ENCODE data around the gene AGPAT3. TPM values are rescaled to one million over a fixed set of nuclear protein-coding genes. Genes with fewer than 3 reads are reported as not detected.

The AGPAT3 gene
- polyA plus RNA-seq, 2 donors = 15.3 to 18.6 TPM

DNA sequence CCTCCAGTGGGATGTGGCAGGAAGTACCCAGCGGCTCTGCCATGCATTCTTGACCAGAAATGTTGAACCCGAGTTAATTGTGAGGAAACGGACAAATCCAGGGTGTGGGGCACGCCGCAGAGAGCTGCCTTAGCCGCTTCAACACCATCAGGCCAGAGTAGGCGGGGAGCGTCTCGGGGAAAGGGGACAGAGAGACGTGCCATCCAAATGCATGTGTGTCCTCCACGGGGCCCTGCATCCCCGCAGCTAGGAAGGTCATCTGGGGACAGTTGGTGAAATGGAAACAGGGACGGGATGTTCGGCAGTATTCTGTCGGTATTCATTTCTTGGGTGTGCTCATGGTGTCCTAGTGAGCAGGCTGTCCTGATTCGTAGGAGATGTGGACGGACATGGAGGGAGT lies 88.0 kb downstream of the AGPAT3 start:
- H3K36me3 ChIP-seq (ENCODE audit: control insufficient read depth in 2 of 2, insufficient read depth in 2 of 2, low read length in 1 of 2) = peaks cover 0 to 14% of the 10 kb centered on the region in 2 donors
- 88 to 90% methylated on average over 17 of the region's 17 CpGs for WGBS, 2 donors
- H3K4me1 ChIP-seq (ENCODE audit: control insufficient read depth in 2 of 2, insufficient read depth in 2 of 2, low read length in 1 of 2) = peaks cover 2 to 3% of the 10 kb centered on the region in 2 donors
- no peak overlapping the region for H3K27ac ChIP-seq (ENCODE audit: low read depth in 2 of 2, low read length in 1 of 2)
- H3K27me3 ChIP-seq (ENCODE audit: control insufficient read depth in 1 of 2, insufficient read depth in 2 of 2, low read length in 2 of 2) = no peaks in the 10 kb centered on the region
- H3K9me3 ChIP-seq (ENCODE audit: control insufficient read depth in 2 of 2, insufficient read depth in 1 of 2, low read depth in 1 of 2, low read length in 1 of 2) = peaks cover 0 to 4% of the 10 kb centered on the region in 2 donors
- H3K4me3 ChIP-seq (ENCODE audit: low read depth in 1 of 2, low read length in 2 of 2) = no peak overlapping the region

DNA sequence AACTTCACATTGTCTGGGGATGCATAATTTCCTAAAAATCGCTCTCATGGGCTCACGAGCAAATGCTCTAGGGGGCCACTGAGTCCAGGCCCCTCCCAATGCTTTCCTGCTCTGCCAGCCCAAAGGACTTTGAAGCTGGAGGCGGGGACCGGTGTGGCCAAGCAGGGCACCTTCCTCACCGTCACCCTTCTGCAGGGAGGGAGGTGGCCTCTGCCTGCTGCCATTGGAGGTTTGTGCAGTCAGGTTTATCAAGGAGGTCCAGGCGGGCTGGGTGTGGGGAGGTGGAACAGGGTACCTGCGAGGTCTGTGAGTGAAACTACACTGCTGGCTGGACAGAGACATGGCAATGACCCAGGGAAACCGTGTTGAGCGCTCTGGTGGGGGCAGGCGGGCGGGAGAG lies 89.0 kb downstream of the AGPAT3 start:
- no peaks in the 10 kb centered on the region for H3K27me3 ChIP-seq (ENCODE audit: control insufficient read depth in 1 of 2, insufficient read depth in 2 of 2, low read length in 2 of 2)
- peaks cover 0 to 4% of the 10 kb centered on the region in 2 donors for H3K9me3 ChIP-seq (ENCODE audit: control insufficient read depth in 2 of 2, insufficient read depth in 1 of 2, low read depth in 1 of 2, low read length in 1 of 2)
- WGBS, 2 donors = 86 to 90% methylated on average over 11 of the region's 11 CpGs
- H3K27ac ChIP-seq (ENCODE audit: low read depth in 2 of 2, low read length in 1 of 2) = no peak overlapping the region
- H3K4me1 ChIP-seq (ENCODE audit: control insufficient read depth in 2 of 2, insufficient read depth in 2 of 2, low read length in 1 of 2) = peaks cover 2 to 3% of the 10 kb centered on the region in 2 donors
- H3K36me3 ChIP-seq (ENCODE audit: control insufficient read depth in 2 of 2, insufficient read depth in 2 of 2, low read length in 1 of 2) = peaks cover 0 to 14% of the 10 kb centered on the region in 2 donors
- no peak overlapping the region for H3K4me3 ChIP-seq (ENCODE audit: low read depth in 1 of 2, low read length in 2 of 2)

DNA sequence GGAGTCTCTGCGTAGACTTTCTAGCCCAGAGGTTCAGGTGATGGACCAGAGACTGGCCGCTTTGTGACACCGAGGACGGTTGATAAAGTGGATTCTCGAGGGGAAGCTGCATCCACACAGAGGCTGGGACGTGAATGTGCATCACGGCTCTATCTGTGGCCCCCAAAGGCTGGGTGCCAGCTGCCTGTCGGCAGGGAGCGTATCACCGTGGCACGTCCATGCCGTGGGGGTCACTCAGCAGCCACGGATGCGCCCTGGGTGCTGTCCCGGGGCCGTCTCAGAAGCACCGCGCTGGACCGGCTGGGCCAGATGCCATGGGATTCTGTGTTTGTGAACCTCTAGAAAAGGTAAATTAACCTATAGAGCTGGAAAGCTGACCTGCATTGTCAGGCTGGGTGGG lies 89.9 kb downstream of the AGPAT3 start:
- Histone ChIP-seq H3K9me3 (ENCODE audit: control insufficient read depth in 2 of 2, insufficient read depth in 1 of 2, low read depth in 1 of 2, low read length in 1 of 2) (no peaks in the 10 kb centered on the region), H3K36me3 (ENCODE audit: control insufficient read depth in 2 of 2, insufficient read depth in 2 of 2, low read length in 1 of 2) (peaks cover 0 to 20% of the 10 kb centered on the region in 2 donors), H3K4me1 (ENCODE audit: control insufficient read depth in 2 of 2, insufficient read depth in 2 of 2, low read length in 1 of 2) (peaks cover 3 to 5% of the 10 kb centered on the region in 2 donors), H3K4me3 (ENCODE audit: low read depth in 1 of 2, low read length in 2 of 2) (no peak overlapping the region), H3K27me3 (ENCODE audit: control insufficient read depth in 1 of 2, insufficient read depth in 2 of 2, low read length in 2 of 2) (no peaks in the 10 kb centered on the region), H3K27ac (ENCODE audit: low read depth in 2 of 2, low read length in 1 of 2) (no peak overlapping the region)
- 93 to 95% methylated on average over 19 of the region's 19 CpGs for WGBS, 2 donors

DNA sequence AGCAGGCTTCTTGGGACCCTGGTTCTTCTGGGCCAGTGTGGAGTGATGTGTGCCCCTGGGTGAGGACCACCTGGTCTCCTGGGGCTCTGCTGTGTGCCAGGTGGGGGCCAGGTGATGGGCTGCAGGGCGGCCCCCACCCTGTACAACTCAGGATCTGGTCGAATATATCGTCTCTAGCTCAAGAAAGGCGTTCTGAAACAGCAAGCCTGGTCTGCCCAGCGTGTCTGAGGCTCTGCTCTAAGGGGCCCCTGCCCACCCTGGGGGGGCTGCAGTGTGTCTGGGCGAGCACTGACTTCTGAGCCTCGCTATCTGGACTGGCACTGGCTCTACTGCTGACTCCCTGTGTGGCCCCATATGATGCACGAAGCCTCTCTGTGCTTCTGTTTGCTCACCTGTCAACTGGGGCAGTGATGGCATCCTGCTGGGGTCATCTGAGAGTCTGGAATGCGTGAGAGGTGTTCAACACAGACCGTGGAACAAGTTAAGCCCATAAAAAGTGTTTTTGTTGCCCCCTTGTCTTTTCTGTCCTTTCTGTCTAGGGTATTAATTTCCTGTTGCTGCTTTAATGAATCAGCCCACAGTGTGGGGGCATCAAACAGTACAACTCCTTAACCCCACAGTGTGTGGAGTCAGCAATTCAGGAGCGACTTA lies 91.1 kb downstream of the AGPAT3 start:
- Histone ChIP-seq H3K4me3 (ENCODE audit: low read depth in 1 of 2, low read length in 2 of 2) (no peak overlapping the region), H3K4me1 (ENCODE audit: control insufficient read depth in 2 of 2, insufficient read depth in 2 of 2, low read length in 1 of 2) (peaks cover 3 to 5% of the 10 kb centered on the region in 2 donors), H3K27me3 (ENCODE audit: control insufficient read depth in 1 of 2, insufficient read depth in 2 of 2, low read length in 2 of 2) (no peaks in the 10 kb centered on the region), H3K9me3 (ENCODE audit: control insufficient read depth in 2 of 2, insufficient read depth in 1 of 2, low read depth in 1 of 2, low read length in 1 of 2) (no peaks in the 10 kb centered on the region), H3K27ac (ENCODE audit: low read depth in 2 of 2, low read length in 1 of 2) (no peak overlapping the region), H3K36me3 (ENCODE audit: control insufficient read depth in 2 of 2, insufficient read depth in 2 of 2, low read length in 1 of 2) (peaks cover 0 to 20% of the 10 kb centered on the region in 2 donors)
- 79 to 80% methylated on average over 11 of the region's 11 CpGs for WGBS, 2 donors

DNA sequence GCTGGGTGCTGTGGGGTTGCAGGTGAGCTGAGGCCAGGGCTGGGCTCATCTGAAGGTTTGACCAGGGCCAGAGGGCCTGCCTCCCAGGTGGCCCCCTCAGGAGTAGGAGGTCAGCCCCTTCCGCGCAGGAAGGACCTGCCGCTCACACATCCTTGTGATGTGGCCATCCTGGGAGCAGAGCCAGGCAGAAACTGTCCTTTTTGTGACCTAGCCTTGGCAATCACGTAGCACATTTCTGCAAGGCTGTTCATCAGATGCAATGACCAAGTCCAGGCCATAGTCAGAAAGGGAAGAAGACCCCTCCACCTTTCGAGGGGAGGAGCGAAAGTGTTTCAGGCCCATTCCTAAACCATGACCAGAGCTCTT lies 91.6 kb downstream of the AGPAT3 start:
- no peaks in the 10 kb centered on the region for H3K27me3 ChIP-seq (ENCODE audit: control insufficient read depth in 1 of 2, insufficient read depth in 2 of 2, low read length in 2 of 2)
- H3K27ac ChIP-seq (ENCODE audit: low read depth in 2 of 2, low read length in 1 of 2) = no peak overlapping the region
- WGBS, 2 donors = 72 to 77% methylated on average over 6 of the region's 6 CpGs
- H3K9me3 ChIP-seq (ENCODE audit: control insufficient read depth in 2 of 2, insufficient read depth in 1 of 2, low read depth in 1 of 2, low read length in 1 of 2) = no peaks in the 10 kb centered on the region
- peaks cover 3 to 5% of the 10 kb centered on the region in 2 donors for H3K4me1 ChIP-seq (ENCODE audit: control insufficient read depth in 2 of 2, insufficient read depth in 2 of 2, low read length in 1 of 2)
- H3K36me3 ChIP-seq (ENCODE audit: control insufficient read depth in 2 of 2, insufficient read depth in 2 of 2, low read length in 1 of 2) = peaks cover 0 to 20% of the 10 kb centered on the region in 2 donors
- H3K4me3 ChIP-seq (ENCODE audit: low read depth in 1 of 2, low read length in 2 of 2) = no peak overlapping the region

DNA sequence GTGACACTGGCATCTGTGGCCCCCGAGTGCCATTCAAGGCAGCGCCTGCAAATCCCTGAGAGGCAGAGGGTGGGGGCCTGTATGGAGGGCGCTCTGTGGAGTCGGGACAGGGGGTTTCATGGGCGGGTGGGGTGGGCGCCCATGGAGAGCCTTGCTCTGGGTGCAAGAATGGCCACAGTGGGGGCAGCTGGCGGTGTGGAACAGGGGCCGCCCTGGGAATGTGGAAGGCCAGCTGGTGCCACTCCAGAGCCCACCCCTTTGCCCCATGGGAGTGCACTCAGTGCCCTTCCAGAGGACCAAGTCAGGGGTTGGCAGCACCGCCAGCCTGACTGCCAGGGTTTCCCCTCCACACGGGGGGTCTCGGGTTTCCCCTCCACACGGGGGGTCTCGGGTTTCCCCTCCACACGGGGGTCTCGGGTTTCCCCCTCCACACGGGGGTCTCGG lies 92.1 kb downstream of the AGPAT3 start:
- WGBS, 2 donors = 77 to 81% methylated on average over 11 to 17 of the region's 17 CpGs
- H3K4me1 ChIP-seq (ENCODE audit: control insufficient read depth in 2 of 2, insufficient read depth in 2 of 2, low read length in 1 of 2) = peaks cover 0 to 5% of the 10 kb centered on the region in 2 donors
- no peaks in the 10 kb centered on the region for H3K27me3 ChIP-seq (ENCODE audit: control insufficient read depth in 1 of 2, insufficient read depth in 2 of 2, low read length in 2 of 2)
- H3K36me3 ChIP-seq (ENCODE audit: control insufficient read depth in 2 of 2, insufficient read depth in 2 of 2, low read length in 1 of 2) = peaks cover 0 to 20% of the 10 kb centered on the region in 2 donors
- no peaks in the 10 kb centered on the region for H3K9me3 ChIP-seq (ENCODE audit: control insufficient read depth in 2 of 2, insufficient read depth in 1 of 2, low read depth in 1 of 2, low read length in 1 of 2)
- H3K27ac ChIP-seq (ENCODE audit: low read depth in 2 of 2, low read length in 1 of 2) = no peak overlapping the region
- H3K4me3 ChIP-seq (ENCODE audit: low read depth in 1 of 2, low read length in 2 of 2) = no peak overlapping the region

DNA sequence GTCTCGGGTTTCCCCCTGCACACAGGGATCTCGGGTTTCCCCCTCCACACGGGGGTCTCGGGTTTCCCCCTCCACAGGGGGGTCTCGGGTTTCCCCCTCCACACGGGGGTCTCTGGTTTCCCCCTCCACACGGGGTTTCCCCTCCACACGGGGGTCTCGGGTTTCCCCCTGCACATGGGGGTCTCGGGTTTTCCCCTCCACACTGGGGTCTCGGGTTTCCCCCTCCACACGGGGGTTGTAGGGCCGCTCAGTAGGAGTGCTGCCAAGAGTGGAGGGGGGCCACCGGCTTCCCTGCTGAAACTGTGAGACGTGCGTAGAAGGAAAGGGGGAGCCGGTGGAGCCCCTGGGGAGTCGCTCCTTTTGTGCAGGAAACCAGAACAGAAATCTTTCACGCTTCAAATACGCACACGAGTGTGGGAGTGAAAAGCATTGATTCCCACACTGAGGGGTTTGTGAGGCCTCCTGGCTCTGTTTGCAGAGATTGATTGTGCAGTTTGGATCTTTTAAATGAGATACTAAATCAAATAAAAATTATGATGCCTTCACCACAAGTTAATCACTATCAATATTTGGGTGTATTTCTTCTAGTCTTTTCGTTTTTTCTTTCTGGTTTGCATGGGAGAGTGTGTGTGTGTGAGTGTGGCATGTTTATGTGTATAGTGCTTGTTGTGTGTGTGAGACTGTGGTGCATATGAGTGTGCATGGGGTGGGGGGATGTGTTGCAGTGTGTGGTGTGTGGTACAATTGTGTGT lies 92.8 kb downstream of the AGPAT3 start:
- peaks cover 0 to 20% of the 10 kb centered on the region in 2 donors for H3K36me3 ChIP-seq (ENCODE audit: control insufficient read depth in 2 of 2, insufficient read depth in 2 of 2, low read length in 1 of 2)
- no peak overlapping the region for H3K27ac ChIP-seq (ENCODE audit: low read depth in 2 of 2, low read length in 1 of 2)
- H3K4me1 ChIP-seq (ENCODE audit: control insufficient read depth in 2 of 2, insufficient read depth in 2 of 2, low read length in 1 of 2) = peaks cover 0 to 5% of the 10 kb centered on the region in 2 donors
- no peaks in the 10 kb centered on the region for H3K9me3 ChIP-seq (ENCODE audit: control insufficient read depth in 2 of 2, insufficient read depth in 1 of 2, low read depth in 1 of 2, low read length in 1 of 2)
- H3K4me3 ChIP-seq (ENCODE audit: low read depth in 1 of 2, low read length in 2 of 2) = no peak overlapping the region
- H3K27me3 ChIP-seq (ENCODE audit: control insufficient read depth in 1 of 2, insufficient read depth in 2 of 2, low read length in 2 of 2) = no peaks in the 10 kb centered on the region
- 71 to 72% methylated on average over 21 to 22 of the region's 22 CpGs for WGBS, 2 donors

DNA sequence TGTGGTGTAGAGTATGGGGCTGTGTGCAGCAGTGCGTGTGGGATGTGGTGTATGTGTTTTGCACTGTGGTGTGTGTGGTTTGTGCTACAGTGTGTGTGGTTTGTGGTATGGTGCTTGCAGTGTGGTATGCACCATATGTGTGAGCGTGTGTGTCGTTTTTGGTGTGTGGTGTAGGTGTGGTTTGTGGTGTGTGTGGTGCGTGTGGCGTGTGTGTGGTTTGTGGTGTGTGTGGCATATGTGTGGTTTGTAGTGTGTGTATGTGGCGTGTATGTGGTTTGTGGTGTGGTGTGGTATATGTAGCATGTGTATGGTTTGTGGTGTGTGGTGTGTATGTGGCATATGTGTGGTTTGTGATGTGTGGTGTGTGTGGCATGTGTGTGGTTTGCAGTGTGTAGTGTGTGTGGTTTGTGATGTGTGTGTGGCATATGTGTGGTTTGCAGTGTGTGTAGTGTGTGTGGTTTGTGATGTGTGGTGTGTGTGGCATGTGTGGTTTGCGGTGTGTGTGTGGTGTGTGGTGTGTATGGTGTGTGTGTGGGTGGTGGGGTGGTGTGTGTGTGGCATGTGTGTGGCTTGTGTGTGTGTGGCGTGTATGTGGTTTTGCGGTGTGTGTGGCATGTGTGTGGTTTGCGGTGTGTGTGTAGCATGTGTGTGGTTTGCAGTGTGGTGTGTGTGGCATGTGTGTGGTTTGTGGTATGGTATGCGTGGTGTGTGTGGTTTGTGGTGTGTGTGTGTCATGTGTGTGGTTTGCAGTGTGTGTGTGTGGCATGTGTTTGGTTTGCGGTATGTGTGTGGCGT lies 93.5 kb downstream of the AGPAT3 start:
- Histone ChIP-seq H3K9me3 (ENCODE audit: control insufficient read depth in 2 of 2, insufficient read depth in 1 of 2, low read depth in 1 of 2, low read length in 1 of 2) (no peaks in the 10 kb centered on the region), H3K36me3 (ENCODE audit: control insufficient read depth in 2 of 2, insufficient read depth in 2 of 2, low read length in 1 of 2) (peaks cover 0 to 23% of the 10 kb centered on the region in 2 donors), H3K27me3 (ENCODE audit: control insufficient read depth in 1 of 2, insufficient read depth in 2 of 2, low read length in 2 of 2) (no peaks in the 10 kb centered on the region), H3K27ac (ENCODE audit: low read depth in 2 of 2, low read length in 1 of 2) (no peak overlapping the region), H3K4me1 (ENCODE audit: control insufficient read depth in 2 of 2, insufficient read depth in 2 of 2, low read length in 1 of 2) (peaks cover 0 to 5% of the 10 kb centered on the region in 2 donors), H3K4me3 (ENCODE audit: low read depth in 1 of 2, low read length in 2 of 2) (no peak overlapping the region)
- 90 to 93% methylated on average over 13 of the region's 13 CpGs for WGBS, 2 donors

DNA sequence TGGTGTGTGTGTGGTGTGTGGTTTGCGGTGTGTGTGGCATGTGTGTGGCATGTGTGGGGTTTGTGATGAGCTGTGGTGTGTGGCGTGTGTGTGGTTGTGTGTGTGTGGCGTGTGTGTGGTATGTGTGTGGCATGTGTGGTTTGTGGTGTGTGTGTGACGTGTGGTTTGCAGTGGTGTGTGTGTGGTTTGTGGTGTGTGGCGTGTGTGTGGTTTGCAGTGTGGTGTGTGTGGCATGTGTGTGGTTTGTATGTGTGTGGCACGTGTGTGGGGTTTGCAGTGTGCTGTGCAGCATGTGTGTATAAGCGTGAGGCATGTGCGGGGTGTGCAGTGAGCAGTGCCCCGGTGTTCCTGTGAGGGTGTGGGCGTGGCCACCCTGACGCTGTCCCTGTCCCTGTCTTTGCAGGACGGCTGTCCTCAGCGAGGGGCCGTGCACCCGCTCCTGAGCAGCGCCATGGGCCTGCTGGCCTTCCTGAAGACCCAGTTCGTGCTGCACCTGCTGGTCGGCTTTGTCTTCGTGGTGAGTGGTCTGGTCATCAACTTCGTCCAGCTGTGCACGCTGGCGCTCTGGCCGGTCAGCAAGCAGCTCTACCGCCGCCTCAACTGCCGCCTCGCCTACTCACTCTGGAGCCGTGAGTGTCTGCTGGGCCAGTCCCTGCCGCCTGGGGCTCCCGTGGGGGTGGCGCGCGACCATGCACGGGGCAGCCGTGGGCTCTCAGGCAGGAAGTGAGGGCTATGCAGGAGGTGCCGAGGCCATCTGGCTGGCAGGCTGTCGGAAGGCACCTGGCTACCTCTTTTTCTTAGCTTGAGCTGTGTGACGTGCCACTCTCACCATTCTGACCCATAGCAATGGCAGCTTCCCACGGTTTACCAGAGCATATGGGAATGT lies 94.5 kb downstream of the AGPAT3 start:
- H3K9me3 ChIP-seq (ENCODE audit: control insufficient read depth in 2 of 2, insufficient read depth in 1 of 2, low read depth in 1 of 2, low read length in 1 of 2) = no peaks in the 10 kb centered on the region
- WGBS, 2 donors = 84 to 85% methylated on average over 39 of the region's 39 CpGs
- no peak overlapping the region for H3K27ac ChIP-seq (ENCODE audit: low read depth in 2 of 2, low read length in 1 of 2)
- no peaks in the 10 kb centered on the region for H3K27me3 ChIP-seq (ENCODE audit: control insufficient read depth in 1 of 2, insufficient read depth in 2 of 2, low read length in 2 of 2)
- no peak overlapping the region for H3K4me3 ChIP-seq (ENCODE audit: low read depth in 1 of 2, low read length in 2 of 2)
- H3K4me1 ChIP-seq (ENCODE audit: control insufficient read depth in 2 of 2, insufficient read depth in 2 of 2, low read length in 1 of 2) = peaks cover 0 to 4% of the 10 kb centered on the region in 2 donors
- peaks cover 0 to 23% of the 10 kb centered on the region in 2 donors for H3K36me3 ChIP-seq (ENCODE audit: control insufficient read depth in 2 of 2, insufficient read depth in 2 of 2, low read length in 1 of 2)

Measured in esophagus (tissue), 2 donors.